ENCODE data around the gene WNT9B. TPM values are rescaled to one million over a fixed set of nuclear protein-coding genes. Genes with fewer than 3 reads are reported as not detected.
"Not testable (repeated sequence)": the region's sequence is repeated elsewhere in the genome, so short reads cannot be mapped to it uniquely, and the experiment has no call there.

WNT9B gene
- total RNA-seq, 2 donors from 2014 or later, result 1.8 to 7.5 TPM

DNA sequence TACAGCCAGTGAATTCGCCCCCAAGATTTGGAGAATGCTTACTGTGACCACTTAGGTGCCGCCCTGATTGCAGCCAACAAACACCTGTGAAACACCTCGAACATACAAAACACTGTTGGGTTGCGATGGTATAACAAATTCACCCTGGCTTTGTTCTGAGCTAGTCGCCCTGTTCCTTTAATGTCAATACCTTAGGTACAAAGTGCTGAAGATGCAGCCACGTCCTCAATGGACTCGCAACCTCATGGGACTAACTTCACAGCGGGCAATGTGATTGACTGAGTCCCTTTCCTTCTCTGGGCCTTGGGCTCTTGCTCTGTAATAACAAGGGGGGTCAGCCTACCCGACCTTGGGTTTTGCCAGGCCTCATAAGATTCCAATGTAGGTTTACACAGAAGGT is 42.6 kb downstream of the WNT9B start:
- intact Hi-C loops (cut with DNase I), result loop anchor here in 1 of 2 donors (1.0 kb wide), 1 partner anchor 30 kb away; no protein-coding TSS in a partner anchor
- no peak for DNase-seq (ENCODE audit: low spot score)

- no peak for DNase-seq (ENCODE audit: low spot score)
- intact Hi-C loops (cut with DNase I), result loop anchor here in 1 of 2 donors (1.0 kb wide), 1 partner anchor 30 kb away; no protein-coding TSS in a partner anchor
Measured at GRCh38 chr17:46894476-46895151, 43.2 kb downstream of the WNT9B start.

DNA sequence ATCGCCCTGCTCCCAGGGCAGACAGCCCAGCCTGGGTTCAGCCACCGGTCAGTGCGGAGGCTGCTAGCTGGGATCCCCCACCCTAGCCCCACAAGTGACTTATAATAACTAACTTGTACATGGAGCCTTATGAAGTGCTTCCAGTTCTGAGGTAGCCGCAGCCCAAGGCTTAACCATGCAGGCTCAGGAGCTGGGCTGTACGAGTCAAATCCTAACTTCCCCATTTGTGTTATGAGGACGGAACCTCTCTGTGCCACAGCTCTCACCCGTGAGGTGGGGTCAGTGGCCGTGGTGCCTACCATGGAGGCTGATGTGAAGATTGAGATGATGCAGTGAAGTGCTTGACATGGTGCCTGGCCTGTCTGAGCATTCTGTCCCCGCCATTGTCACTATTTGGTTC is 43.8 kb downstream of the WNT9B start:
- intact Hi-C loops (cut with DNase I), result no loop called here
- no peak for DNase-seq (ENCODE audit: low spot score)

DNA sequence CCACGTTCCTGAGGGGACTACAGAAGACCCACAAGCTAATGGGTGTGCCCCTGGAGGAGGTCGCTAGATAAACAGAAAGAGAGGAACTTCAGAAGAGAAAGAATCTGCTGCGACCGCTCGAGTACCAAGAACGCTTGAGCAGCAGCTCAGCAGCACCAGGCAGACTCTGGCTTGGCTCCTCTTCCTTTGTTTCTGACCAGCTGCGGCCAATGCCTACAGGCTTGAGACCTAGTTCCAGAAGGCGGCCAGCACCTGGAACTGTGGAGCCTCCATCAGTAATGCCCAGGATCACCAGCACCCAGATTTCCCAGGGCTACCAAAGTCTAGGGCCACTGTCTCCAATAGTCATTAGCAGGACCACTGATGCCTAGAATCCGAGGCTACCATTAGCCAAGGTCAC is 45.6 kb downstream of the WNT9B start:
- peak; percentile 30 for DNase-seq (ENCODE audit: low spot score)
- intact Hi-C loops (cut with DNase I), result no loop called here

DNA sequence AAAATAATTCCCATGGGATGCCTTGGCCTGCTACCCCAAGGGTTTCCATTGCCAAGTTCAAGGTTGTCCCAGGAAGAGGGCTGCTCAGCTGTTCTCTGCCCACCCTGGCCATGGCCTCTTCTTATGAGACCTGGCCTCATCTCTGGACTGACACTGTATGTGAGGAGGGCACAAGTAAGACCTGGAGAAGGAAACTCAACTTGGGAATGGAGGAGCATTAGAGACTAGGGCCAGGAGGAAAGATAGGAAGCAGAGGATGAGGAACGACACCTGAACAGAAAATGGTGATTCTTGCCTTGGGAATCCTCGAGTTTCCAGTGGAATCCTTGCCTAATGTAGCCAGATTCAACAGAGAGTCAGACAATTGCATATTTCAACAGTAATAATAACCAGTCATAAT is 47.0 kb downstream of the WNT9B start:
- intact Hi-C loops (cut with DNase I), result no loop called here
- peak; percentile 18 for DNase-seq (ENCODE audit: low spot score)

GRCh38 chr17:46898860-46899259 is 47.5 kb downstream of the WNT9B start:
- no peak for DNase-seq (ENCODE audit: low spot score)
- intact Hi-C loops (cut with DNase I), result no loop called here

- intact Hi-C loops (cut with DNase I), result no loop called here
- peak; percentile 68 for DNase-seq (ENCODE audit: low spot score)
Measured at GRCh38 chr17:46901291-46901690, 49.9 kb downstream of the WNT9B start.

DNA sequence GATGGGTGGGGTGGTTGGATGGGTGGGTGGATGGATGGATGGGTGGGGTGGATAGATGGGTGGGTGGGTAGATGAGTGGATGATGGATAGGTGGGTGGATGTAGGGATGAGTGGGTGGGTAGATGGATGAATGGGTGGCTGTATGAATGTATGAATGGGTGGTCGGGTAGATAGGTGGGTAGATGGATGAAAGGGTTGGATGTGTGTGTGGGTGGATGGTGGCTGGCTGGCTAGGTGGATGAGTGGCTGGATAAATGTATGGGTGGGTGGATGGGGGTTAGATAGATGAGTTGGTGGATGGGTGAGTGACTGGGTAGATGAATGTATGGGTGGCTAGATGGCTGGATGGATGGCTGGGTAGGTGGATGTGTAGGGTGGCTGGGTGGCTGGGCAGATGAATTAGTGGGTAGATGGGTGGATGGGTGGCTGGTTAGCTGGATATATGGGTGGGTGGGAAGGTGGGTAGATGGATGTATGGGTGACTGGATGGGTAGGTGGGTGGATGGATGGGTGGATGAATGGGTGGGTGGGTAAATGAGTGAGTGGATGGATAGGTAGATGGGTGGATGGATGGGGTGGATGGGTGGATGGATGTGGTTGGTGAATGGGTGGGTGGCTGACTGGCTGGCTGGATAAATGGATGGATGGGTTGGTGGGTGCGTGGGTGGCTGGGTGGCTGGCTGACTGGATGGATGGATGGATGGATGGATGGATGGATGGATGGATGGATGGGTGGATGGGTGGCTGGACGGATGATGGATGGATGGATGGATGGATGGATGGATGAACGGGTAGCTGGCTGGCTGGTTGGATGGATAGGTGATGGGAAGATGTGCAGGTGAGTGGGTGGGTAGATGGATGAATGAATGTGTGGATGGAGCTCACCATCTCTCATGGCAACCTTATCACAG is 52.6 kb downstream of the WNT9B start:
- peak; percentile 61 for DNase-seq (ENCODE audit: low spot score)
- intact Hi-C loops (cut with DNase I), result no loop called here

DNA sequence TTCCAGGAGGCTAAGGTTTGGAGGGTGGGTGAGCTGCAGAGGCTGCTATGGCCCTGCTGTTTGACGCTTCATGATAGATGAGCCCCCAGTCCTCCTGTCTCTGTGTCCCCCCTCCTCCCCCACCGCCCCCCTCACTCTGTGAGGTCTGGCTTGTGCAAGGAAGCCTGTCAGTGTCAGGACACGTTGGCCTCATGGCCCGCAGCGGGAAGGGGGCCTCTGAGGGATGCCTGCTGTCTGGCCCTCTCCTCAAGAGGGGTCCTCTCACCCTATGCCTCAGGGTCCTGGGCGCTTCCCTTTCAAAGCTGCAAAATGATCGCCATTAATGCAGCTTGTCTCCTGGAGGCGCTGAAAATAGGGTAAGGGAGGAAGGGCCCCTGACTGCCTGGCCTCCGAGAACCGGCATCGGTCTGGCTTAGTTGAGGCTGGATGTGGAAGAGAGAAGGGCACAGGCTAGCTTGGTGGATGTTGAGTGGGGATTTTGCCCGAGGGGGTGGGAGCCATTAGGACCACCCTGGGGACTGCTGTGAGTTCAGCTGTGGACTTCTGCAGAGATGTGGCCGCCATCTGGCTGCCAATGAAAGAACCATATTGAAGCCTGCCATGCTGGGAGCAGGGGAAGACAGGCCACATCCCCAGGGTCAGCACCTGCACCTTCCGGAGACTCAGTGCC is 56.8 kb downstream of the WNT9B start:
- DNase-seq (ENCODE audit: low spot score), result peak; percentile 32
- intact Hi-C loops (cut with DNase I), result no loop called here

- intact Hi-C loops (cut with DNase I), result no loop called here
- no peak for DNase-seq (ENCODE audit: low spot score)
Measured at GRCh38 chr17:46910179-46910927, 59.0 kb downstream of the WNT9B start.

GRCh38 chr17:46911311-46911710 is 59.9 kb downstream of the WNT9B start:
- intact Hi-C loops (cut with DNase I), result no loop called here

GRCh38 chr17:46915596-46915995 is 64.2 kb downstream of the WNT9B start:
- DNase-seq (ENCODE audit: low spot score), result no peak
- intact Hi-C loops (cut with DNase I), result no loop called here

More at GRCh38 chr17:46911311-46911710, 59.9 kb downstream of the WNT9B start:
- DNase-seq (ENCODE audit: low spot score), result no peak

DNA sequence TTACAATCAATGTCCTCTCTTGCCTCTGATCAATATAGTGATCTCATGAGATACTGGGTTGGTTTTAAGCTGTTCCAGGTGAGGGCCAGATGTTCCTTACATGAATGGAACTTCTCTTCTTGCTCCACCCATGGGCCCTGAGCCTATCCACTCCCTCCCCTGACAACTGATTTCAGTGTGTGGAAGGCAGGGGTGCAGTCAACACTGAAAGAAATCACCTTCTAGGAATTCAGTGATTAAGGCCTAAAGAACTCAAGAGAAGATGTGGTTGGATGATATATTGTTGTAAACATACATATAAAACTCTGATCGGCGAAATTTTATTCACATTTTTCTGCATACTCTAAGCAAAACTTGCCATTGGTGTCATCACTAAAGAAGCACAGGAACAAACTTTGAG is 64.8 kb downstream of the WNT9B start:
- intact Hi-C loops (cut with DNase I), result no loop called here
- no peak for DNase-seq (ENCODE audit: low spot score)

DNA sequence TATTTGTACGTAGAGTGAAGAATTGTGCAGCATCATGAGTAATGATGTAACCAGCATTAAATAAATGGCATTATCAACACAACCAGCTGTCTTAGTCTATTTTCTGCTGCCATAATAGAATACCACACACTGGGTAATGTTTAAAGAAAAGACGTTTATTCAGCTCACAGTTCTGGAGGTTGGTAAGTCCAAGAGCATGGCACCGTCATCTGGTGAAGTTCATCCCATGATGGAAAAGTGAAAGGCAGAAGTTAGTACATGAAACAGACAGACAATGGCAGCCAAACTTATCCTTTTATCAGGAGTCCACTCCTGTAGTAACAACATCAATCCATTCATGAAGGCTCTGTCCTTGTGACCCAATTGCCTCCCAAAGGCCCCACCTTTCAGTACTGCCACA is 65.2 kb downstream of the WNT9B start:
- intact Hi-C loops (cut with DNase I), result no loop called here
- DNase-seq (ENCODE audit: low spot score), result no peak

- intact Hi-C loops (cut with DNase I), result no loop called here
- DNase-seq (ENCODE audit: low spot score), result no peak
Measured at GRCh38 chr17:46917041-46917440, 65.7 kb downstream of the WNT9B start.

DNA sequence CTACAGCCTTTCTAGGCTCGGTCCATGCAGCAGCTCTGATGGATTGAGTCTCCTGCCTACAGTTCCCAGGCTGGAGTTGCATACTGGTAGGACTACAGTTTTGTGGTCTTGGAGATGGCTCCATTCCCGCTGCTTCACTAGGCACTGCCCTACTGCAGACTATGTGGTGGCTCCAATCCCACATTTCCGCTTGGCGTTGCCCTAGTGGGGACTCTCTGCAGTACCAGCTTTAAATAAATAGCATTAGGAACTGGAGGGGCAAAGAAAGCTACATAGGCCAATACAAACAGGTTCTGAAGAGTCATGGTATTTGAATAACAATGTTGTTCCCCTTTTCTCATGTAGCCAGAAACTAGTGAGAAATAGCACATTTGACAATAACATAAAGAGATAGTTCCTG is 66.1 kb downstream of the WNT9B start:
- intact Hi-C loops (cut with DNase I), result no loop called here
- no peak for DNase-seq (ENCODE audit: low spot score)

DNA sequence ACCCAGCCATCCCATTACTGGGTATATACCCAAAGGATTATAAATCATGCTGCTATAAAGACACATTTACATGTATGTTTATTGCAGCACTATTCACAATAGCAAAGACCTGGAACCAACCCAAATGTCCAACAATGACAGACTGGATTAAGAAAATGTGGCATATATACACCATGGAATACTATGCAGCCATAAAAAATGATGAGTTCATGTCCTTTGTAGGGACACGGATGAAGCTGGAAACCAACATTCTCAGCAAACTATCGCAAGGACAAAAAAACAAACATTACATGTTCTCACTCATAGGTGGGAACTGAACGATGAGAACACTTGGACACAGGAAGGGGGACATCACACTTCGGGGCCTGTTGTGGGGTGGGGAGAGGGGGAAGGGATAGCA is 70.6 kb downstream of the WNT9B start:
- intact Hi-C loops (cut with DNase I), result not testable (repeated sequence)

GRCh38 chr17:46922487-46922803 is 71.1 kb downstream of the WNT9B start:
- intact Hi-C loops (cut with DNase I), result no loop called here
- no peak for DNase-seq (ENCODE audit: low spot score)

More for the DNA sequence above, 70.6 kb downstream of the WNT9B start:
- not testable (repeated sequence) for DNase-seq (ENCODE audit: low spot score)

DNA sequence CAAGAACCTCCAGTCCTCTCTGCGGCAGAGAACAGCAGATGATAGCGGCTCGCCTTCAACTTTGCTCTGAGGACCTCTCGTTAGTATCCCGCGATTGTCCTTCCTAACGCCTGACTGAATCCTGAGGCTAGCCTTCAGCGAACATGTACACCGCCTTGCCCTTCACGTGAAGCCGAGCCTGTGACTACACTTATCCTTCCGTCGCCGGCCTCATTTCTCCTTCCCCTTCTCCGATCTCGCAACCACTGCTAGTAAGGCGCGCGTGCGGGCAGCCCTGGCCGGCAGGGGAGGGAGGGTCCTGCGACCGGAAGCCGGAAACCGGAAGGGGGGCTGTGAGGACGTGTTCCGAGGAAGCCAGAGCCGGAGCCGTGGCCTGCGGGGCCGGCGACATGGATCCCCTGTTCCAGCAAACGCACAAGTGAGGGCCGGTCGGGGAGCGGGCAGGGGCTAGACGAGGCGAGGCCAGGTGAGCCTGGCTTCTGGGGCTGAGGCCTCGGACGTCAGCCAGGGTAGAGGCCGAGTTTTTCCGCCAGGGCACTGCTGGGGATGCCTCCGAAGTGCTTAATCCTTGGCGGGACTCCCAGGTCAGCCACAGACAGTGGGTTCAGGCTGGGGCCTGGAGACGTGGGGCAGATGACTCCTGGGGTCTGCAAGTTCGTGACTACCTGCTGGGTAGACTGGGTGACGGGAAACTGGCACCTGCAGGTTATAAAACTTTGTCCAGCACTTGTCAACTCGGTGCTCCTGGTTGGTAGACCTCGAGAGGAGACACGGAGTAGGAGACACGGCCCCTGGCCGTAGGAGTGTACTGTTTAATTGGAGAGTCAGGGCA is 71.6 kb downstream of the WNT9B start, which contains the start of gene GOSR2:
TSS of gene GOSR2 (plus strand) at position 357 of the 832 bp plus-strand sequence. CDS start at position 390, 33 bp downstream.
- intact Hi-C loops (cut with DNase I), result no loop called here
- DNase-seq (ENCODE audit: low spot score), result peak; percentile 98

All from posterior vena cava (tissue), 2 donors.